GM23338 (cell line): Measurements from ENCODE around the gene DNAJC22. TPM values are rescaled to one million over a fixed set of nuclear protein-coding genes. Genes with fewer than 3 reads are reported as not detected.
A peak's percentile ranks its signal among the peaks of the same experiment; 100 is the strongest.
"Not testable (repeated sequence)": the region's sequence is repeated elsewhere in the genome, so short reads cannot be mapped to it uniquely, and the experiment has no call there.

Experiments used
- ATAC-seq: fragments of 200-7000 bp; cut with Tn5 transposase; 3 replicates; pipeline ENCODE4 v1.9.1; 2020
- DNase-seq: peaks from one replicate; pipeline ENCODE4 v3.0.0-alpha.2; 2015; ENCODE audit warnings: low spot score
- H2AFZ ChIP-seq: fragments of 200-600 bp; sonication (generic); 2 replicates; pipeline ENCODE4 v1.8.0; 2016; ENCODE audit warnings: antibody characterized with exemption, mild to moderate bottlenecking, moderate library complexity
- H3F3A ChIP-seq: fragments of 200-600 bp; sonication (generic); replicated peaks from 2 replicates; pipeline ENCODE4 v1.8.0; 2017; ENCODE audit warnings: antibody characterized with exemption, mixed run types, low read depth
- H3K27ac ChIP-seq: fragments of 200-600 bp; sonication (generic); 2 replicates; pipeline ENCODE4 v1.6.1; 2016; ENCODE audit warnings: low read depth
- H3K27me3 ChIP-seq: fragments of 200-600 bp; sonication (generic); 2 replicates; pipeline ENCODE4 v1.8.0; 2016; ENCODE audit warnings: mild to moderate bottlenecking, mixed run types, moderate library complexity; ENCODE audit not compliant: insufficient read depth
- H3K36me3 ChIP-seq: fragments of 200-600 bp; sonication (generic); 2 replicates; pipeline ENCODE4 v1.8.0; 2016; ENCODE audit warnings: mild to moderate bottlenecking; ENCODE audit not compliant: insufficient read depth
- H3K4me1 ChIP-seq: fragments of 200-600 bp; sonication (generic); 2 replicates; pipeline ENCODE4 v1.8.0; 2016; ENCODE audit warnings: mild to moderate bottlenecking, moderate library complexity; ENCODE audit not compliant: insufficient read depth
- H3K4me2 ChIP-seq: fragments of 200-600 bp; sonication (generic); 2 replicates; pipeline ENCODE4 v1.7.1; 2017; ENCODE audit warnings: mixed run types
- H3K4me3 ChIP-seq: fragments of 200-600 bp; sonication (generic); 2 replicates; pipeline ENCODE4 v1.6.1; 2016; ENCODE audit warnings: mixed run types
- H3K79me2 ChIP-seq: fragments of 200-600 bp; sonication (generic); replicated peaks from 2 replicates; pipeline ENCODE4 v1.8.0; 2017; ENCODE audit warnings: mild to moderate bottlenecking; ENCODE audit not compliant: insufficient read depth
- H3K9me2 ChIP-seq: fragments of 200-600 bp; sonication (generic); 2 replicates; pipeline ENCODE4 v1.8.0; 2017; ENCODE audit not compliant: insufficient read depth
- H4K20me1 ChIP-seq: fragments of 200-600 bp; sonication (generic); replicated peaks from 2 replicates; pipeline ENCODE4 v1.8.0; 2017; ENCODE audit warnings: mild to moderate bottlenecking; ENCODE audit not compliant: insufficient read depth
- H3K27ac Mint-ChIP-seq: 2 replicates; pipeline ENCODE4 v1.8.0; 2020; ENCODE audit warnings: inconsistent platforms, mild to moderate bottlenecking, moderate library complexity, mixed read lengths
- H3K27me3 Mint-ChIP-seq: 3 replicates; pipeline ENCODE4 v1.8.0; 2022; ENCODE audit warnings: low read depth, mild to moderate bottlenecking, moderate library complexity, mixed read lengths, inconsistent platforms; ENCODE audit not compliant: insufficient read depth, poor library complexity
- H3K36me3 Mint-ChIP-seq: 3 replicates; pipeline ENCODE4 v1.8.0; 2021; ENCODE audit warnings: low read depth, mild to moderate bottlenecking, inconsistent platforms, moderate library complexity, mixed read lengths
- H3K4me1 Mint-ChIP-seq: 3 replicates; pipeline ENCODE4 v1.8.0; 2020; ENCODE audit warnings: mild to moderate bottlenecking, inconsistent platforms, mixed read lengths
- H3K4me3 Mint-ChIP-seq: 3 replicates; pipeline ENCODE4 v1.8.0; 2021; ENCODE audit warnings: moderate library complexity, mild to moderate bottlenecking, inconsistent platforms, mixed read lengths
- H3K9me3 Mint-ChIP-seq: 3 replicates; pipeline ENCODE4 v1.8.0; 2020; ENCODE audit warnings: moderate library complexity, mild to moderate bottlenecking, inconsistent platforms, mixed read lengths
- EZH2 ChIP-seq: fragments of 200-600 bp; sonication (generic); IDR thresholded peaks from one replicate; pipeline ENCODE4 v1.8.0; 2017; ENCODE audit warnings: antibody characterized with exemption, mild to moderate bottlenecking, low read depth; ENCODE audit not compliant: unreplicated experiment
- EZH2phosphoT487 ChIP-seq: fragments of 200-600 bp; sonication (generic); IDR thresholded peaks from one replicate; pipeline ENCODE4 v1.8.1; 2018; ENCODE audit warnings: antibody characterized with exemption; ENCODE audit not compliant: unreplicated experiment
- POLR2AphosphoS5 ChIP-seq: IDR thresholded peaks from 2 replicates; pipeline ENCODE4 v1.6.1; 2016; ENCODE audit warnings: antibody characterized with exemption, low read depth
- polyA plus RNA-seq: library from polyadenylated mRNA; unstranded; fragments of >200 nt; fragmentation: Nextera tagmentation; extraction: Ambion mirVana; gene quantifications from 2 replicates; pipeline ENCODE4 v1.2.1, GENCODE V29; 2016
- total RNA-seq: library from RNA; depleted of rRNA; stranded (reverse); fragments of >200 nt; shearing (Covaris generic); gene quantifications from 2 replicates; pipeline ENCODE4 v1.2.3, GENCODE V29; 2014
- TF ChIP-seq, protein P1 (sequence below): IDR thresholded peaks from one replicate; pipeline ENCODE4 v1.6.1; 2018; ENCODE audit warnings: antibody characterized with exemption; ENCODE audit not compliant: unreplicated experiment

The DNAJC22 gene
- total and polyA plus RNA-seq, 2 experiments from 2014 or later, result 0.10 TPM; not detected in 1

DNA sequence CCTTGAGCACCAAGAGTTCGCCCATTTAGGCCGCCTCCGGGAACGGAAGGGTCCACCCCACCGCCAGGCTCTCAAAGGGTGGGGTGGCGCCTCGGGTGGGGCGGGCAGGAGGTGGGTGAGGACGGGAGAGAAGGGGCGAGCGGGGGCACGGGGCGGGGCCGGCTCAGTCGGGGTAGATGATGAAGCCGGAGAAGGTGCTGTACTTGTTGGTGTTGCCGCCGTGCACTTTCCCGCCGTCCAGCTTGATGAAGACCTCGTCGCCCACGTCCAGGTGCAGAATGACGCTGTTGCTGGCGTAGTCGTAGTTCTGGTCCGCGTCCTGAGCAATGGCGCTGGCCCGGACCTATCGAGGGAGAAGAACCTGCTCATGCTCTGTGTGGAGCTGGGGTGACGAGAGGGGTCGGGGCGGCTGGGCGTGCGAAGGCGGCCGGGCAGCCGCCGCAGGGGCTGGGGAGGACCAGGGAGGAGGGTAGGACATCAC lies 13.8 kb upstream of the DNAJC22 start:
- Mint-ChIP-seq H3K4me3 (peak overlapping the region; percentile 78), H3K27ac (no peak overlapping the region), H3K27me3 (peaks cover 72% of the 10 kb centered on the region), H3K4me1 (peaks cover 35% of the 10 kb centered on the region), H3K36me3 (peaks cover 24% of the 10 kb centered on the region), H3K9me3 (peaks cover 5% of the 10 kb centered on the region; the same call in 2 of the 3 replicates)
- no peaks in the 10 kb centered on the region for H3K79me2 ChIP-seq
- H3K4me1 ChIP-seq, result peaks cover 14% of the 10 kb centered on the region
- H4K20me1 ChIP-seq, result peaks cover 12% of the 10 kb centered on the region
- H3K27ac ChIP-seq, result no peak overlapping the region
- peak; percentile 49 for DNase-seq
- H3K4me3 ChIP-seq, result peak overlapping the region; percentile 56
- TF ChIP-seq, protein P1, sequence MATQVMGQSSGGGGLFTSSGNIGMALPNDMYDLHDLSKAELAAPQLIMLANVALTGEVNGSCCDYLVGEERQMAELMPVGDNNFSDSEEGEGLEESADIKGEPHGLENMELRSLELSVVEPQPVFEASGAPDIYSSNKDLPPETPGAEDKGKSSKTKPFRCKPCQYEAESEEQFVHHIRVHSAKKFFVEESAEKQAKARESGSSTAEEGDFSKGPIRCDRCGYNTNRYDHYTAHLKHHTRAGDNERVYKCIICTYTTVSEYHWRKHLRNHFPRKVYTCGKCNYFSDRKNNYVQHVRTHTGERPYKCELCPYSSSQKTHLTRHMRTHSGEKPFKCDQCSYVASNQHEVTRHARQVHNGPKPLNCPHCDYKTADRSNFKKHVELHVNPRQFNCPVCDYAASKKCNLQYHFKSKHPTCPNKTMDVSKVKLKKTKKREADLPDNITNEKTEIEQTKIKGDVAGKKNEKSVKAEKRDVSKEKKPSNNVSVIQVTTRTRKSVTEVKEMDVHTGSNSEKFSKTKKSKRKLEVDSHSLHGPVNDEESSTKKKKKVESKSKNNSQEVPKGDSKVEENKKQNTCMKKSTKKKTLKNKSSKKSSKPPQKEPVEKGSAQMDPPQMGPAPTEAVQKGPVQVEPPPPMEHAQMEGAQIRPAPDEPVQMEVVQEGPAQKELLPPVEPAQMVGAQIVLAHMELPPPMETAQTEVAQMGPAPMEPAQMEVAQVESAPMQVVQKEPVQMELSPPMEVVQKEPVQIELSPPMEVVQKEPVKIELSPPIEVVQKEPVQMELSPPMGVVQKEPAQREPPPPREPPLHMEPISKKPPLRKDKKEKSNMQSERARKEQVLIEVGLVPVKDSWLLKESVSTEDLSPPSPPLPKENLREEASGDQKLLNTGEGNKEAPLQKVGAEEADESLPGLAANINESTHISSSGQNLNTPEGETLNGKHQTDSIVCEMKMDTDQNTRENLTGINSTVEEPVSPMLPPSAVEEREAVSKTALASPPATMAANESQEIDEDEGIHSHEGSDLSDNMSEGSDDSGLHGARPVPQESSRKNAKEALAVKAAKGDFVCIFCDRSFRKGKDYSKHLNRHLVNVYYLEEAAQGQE, result no peak
- TF ChIP-seq POLR2AphosphoS5 (no peak), EZH2phosphoT487 (peak; percentile 66)
- peak overlapping the region; percentile 84; the same call in 1 of the 2 replicates for H2AFZ ChIP-seq
- peak; percentile 3 for ATAC-seq
- H3K27me3 ChIP-seq, result peaks cover 70% of the 10 kb centered on the region
- peak overlapping the region; percentile 87 for H3K4me2 ChIP-seq
- H3K36me3 ChIP-seq, result 0 out of 2 replicates have a peak, but pooled peaks cover under 1% of the 10 kb centered on the region
- no peaks in the 10 kb centered on the region for H3K9me2 ChIP-seq
- H3F3A ChIP-seq, result peaks cover 23% of the 10 kb centered on the region

DNA sequence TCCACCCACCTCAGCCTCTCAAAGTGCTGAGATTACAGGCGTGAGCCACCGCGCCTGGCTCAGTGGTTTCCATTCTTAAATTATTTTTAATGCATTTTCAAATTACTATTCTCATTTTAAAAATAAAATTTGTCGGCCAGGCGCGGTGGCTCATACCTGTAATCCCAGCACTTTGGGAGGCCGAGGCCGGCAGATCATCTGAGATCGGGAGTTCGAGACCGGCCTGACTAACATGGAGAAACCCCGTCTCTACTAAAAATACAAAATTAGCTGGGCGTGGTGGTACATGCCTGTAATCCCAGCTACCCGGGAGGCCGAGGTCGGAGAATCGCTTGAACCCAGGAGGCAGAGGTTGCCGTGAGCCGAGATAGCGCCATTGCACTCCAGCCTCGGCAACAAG lies 12.9 kb upstream of the DNAJC22 start:
- not testable (repeated sequence) for H3K9me2 ChIP-seq, H2AFZ ChIP-seq, H3K4me3 ChIP-seq, H3K4me2 ChIP-seq, H3K9me3 Mint-ChIP-seq, H3K4me3 Mint-ChIP-seq, H3K36me3 ChIP-seq, H3K27ac ChIP-seq, DNase-seq, H3K27ac Mint-ChIP-seq, H3K79me2 ChIP-seq, ATAC-seq
- peaks cover 43% of the 10 kb centered on the region for H3K4me1 Mint-ChIP-seq
- Histone ChIP-seq H3F3A (peaks cover 31% of the 10 kb centered on the region), H3K27me3 (peaks cover 78% of the 10 kb centered on the region), H3K4me1 (peaks cover 23% of the 10 kb centered on the region), H4K20me1 (peaks cover 14% of the 10 kb centered on the region)
- H3K36me3 Mint-ChIP-seq, result peaks cover 22% of the 10 kb centered on the region
- peaks cover 80% of the 10 kb centered on the region for H3K27me3 Mint-ChIP-seq
- peak; percentile 44 for TF ChIP-seq EZH2

GRCh38 chr12:49334226-49334625 lies 12.5 kb upstream of the DNAJC22 start:
- 0 out of 3 replicates have a peak overlapping the region, but pooled peaks have one; percentile 2 for H3K4me3 Mint-ChIP-seq
- Histone ChIP-seq H3K27ac (no peak overlapping the region), H3K27me3 (peaks cover 83% of the 10 kb centered on the region), H3K4me2 (no peak overlapping the region), H2AFZ (no peak overlapping the region), H3K36me3 (no peaks in the 10 kb centered on the region), H4K20me1 (peaks cover 14% of the 10 kb centered on the region), H3K79me2 (no peaks in the 10 kb centered on the region), H3K4me3 (no peak overlapping the region), H3F3A (peaks cover 31% of the 10 kb centered on the region), H3K4me1 (peaks cover 27% of the 10 kb centered on the region), H3K9me2 (no peaks in the 10 kb centered on the region)
- DNase-seq, result no peak
- no peak for ATAC-seq
- H3K36me3 Mint-ChIP-seq, result peaks cover 18% of the 10 kb centered on the region
- H3K27me3 Mint-ChIP-seq, result peaks cover 84% of the 10 kb centered on the region
- peaks cover 48% of the 10 kb centered on the region for H3K4me1 Mint-ChIP-seq
- peak; percentile 0 for TF ChIP-seq EZH2
- no peak for TF ChIP-seq POLR2AphosphoS5
- peaks cover 5% of the 10 kb centered on the region; the same call in 2 of the 3 replicates for H3K9me3 Mint-ChIP-seq
- no peak overlapping the region for H3K27ac Mint-ChIP-seq
